ENCODE measurements around the gene COMMD6. TPM values are rescaled to one million over a fixed set of nuclear protein-coding genes. Genes with fewer than 3 reads are reported as not detected.
A peak's percentile ranks its signal among the peaks of the same experiment; 100 is the strongest.
"Not testable (repeated sequence)": the region's sequence is repeated elsewhere in the genome, so short reads cannot be mapped to it uniquely, and the experiment has no call there.

Gene COMMD6
- 40.3 and 81.5 TPM in 2 replicates for total RNA-seq

DNA sequence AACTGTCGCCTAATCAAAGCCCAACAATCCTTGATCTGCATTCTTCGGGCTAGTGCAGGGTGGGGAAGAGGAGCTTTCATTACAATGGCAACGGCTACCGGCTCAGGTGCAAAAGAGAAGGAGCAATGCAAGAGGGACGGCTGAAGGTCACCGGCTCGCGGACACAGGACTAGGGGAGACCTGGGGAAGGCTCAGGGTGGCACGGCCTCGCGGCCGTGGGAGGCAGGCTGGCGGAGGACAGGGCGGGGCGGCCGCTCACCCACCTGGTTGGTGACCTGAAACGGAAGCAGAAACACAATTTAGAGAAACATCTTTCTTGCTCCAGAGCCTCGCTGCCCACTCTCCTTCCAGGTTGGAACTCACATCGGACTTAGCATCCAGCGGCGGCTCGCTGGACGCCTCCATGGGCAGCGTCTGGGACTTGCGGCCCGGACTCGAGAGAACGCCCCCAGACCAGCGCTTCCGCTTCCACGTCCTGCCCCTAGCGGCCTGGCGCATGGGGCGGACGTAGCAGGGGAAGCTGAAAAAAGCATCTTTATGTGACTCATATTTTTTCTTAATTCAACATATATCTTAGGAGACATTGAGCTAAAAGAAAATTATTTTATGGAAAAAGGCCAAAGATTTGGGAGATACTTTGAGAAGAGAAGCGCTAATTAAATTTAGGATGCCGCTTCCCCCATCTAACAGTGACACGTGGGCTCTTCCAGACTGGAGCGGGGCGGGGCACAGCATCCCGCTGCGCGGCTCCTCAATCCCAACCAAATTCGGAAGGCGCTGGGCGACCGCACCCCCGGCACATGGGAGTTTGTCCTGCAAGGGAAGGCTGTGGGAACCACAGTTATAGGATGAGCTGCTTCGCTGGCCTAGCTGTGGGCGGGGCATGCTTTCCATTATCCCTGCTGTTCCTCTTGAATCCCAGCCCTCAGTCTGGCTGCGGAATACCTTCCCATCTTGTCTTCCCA, at the start of gene COMMD6:
Gene COMMD6, minus strand, starts transcription at position 441 of the 965 bp plus-strand sequence. Its CDS starts 36 bp downstream, at position 405.
- DNase-seq (ENCODE audit: low read depth in 2 of 2), result peak; percentile 81 to 84

DNA sequence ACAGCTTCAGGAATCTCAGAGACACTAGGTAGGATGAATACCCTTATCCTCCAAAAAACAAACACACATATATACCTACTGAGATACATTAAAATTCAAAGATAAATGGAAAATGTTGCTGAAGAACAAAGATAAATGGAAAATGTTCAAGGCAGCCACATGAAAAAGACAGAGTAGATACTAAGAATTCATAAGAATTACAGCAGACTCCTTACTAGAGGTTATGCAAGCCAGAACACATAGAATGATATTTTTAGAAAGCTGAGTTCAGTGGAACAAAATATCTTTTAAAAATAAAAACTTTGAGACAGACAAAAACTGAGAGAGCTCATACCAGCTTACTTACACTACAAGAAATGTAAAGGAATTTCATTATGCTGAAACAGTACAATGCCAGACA, 47.5 kb upstream of the COMMD6 start:
- DNase-seq (ENCODE audit: low read depth in 2 of 2), result no peak

DNA sequence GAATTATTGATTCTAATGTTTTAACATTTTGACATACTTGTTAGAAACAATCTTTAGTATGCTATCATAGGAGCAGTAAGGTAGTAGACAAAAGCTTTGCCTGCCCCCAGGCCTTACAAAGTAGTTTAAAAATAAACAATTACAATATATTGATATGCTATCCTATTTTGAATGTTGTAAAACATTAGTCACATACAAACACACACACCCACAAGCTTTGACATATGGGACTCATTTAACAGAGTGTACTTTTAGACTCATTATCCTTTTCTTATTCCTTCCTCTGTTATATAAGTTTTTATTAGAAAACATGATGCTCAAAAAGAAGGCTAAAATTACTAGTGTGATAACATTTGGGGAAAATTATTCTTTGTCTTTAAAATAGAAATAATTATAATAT, 45.5 kb upstream of the COMMD6 start:
- no peak for DNase-seq (ENCODE audit: low read depth in 2 of 2)

DNA sequence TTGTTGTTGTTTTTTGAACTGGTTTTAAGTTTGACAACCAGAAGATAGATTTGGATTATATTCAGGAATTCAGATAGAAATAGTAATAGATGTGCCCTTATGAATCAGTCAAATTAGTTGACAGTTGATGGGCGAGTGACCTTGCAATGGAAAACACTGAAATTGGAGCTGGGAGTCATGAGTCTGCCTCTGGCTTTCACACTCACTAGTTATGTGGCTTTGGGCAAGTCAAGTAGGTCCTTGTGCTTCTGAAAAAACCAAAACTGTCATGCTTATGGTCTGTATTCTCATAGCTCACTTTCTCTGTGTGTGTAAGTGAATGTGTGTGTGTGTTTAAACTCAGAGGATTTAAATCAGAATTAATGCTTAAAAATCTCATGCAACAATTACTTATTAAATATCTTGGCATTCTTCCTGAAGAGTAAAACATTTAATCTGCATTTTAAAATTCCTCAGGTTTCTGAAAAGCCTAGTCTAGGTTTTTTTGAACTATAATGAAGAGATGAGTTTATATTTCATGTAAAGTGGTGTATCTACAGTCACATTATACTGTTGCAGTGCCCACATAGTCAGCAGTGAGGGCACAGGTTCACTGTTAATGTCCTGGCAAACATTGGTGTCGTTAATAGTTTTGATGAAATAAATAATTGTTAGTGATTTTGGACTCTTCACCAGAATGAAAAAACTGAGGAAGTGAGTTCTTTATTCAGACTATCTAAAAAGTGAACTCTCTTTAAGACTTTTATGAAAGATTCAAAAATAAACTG, 44.4 kb upstream of the COMMD6 start:
- no peak for DNase-seq (ENCODE audit: low read depth in 2 of 2)

DNA sequence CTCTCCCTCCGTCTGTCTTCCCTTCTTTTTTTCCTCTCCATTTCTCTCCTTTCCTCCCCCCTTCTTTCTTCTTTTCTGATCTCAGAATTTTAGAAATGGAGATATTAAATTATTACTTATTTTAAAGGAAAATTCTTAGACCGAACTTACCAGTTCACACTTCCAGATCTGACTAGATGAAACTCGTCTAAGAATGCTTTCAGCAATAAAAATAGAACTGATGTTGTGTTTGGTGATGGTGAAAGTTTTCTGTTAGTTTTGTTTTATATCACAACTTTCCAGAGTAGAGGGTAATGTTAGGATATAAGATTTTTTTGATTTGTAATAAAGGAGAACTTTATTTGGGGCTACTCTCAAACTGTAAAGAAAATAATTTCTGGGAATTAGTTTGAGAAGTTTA, 41.9 kb upstream of the COMMD6 start:
- no peak for DNase-seq (ENCODE audit: low read depth in 2 of 2)

DNA sequence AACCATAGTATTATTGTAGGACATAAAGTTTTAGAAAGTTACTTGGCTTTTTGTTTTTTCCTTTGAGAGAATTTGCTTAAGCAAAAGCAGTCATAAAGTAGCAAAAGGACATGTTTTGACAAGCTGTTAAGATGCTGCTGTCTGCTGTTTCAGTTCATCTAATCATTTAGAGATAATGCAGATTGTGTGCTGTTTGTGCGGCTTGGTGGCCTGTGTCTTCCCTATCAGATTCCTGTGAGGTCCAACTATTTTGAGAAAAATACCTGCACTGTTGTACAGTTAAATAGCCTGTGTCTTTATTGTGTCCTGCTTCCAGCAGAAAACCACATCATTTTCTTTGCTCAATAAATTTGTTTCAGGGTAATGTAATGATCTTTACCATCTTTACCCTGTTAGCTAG, 31.9 kb upstream of the COMMD6 start:
- no peak for DNase-seq (ENCODE audit: low read depth in 2 of 2)

DNA sequence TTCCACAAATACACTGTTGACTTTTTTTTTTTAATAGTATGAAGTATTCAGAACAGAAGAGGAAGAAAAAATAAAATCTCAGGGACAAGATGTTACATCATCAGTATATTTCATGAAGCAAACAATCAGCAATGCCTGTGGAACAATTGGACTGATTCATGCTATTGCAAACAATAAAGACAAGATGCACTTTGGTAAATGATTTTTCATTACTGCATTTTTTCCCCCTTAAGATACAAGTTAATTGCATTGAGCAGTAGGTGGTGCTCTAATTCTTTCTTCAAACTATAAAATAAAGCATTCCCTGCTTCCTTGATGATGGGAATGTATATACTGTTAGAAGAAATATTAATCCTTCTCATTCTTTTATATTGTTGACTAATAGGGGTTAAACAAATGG, 29.0 kb upstream of the COMMD6 start:
- peak; percentile 38 to 42 for DNase-seq (ENCODE audit: low read depth in 2 of 2)

DNA sequence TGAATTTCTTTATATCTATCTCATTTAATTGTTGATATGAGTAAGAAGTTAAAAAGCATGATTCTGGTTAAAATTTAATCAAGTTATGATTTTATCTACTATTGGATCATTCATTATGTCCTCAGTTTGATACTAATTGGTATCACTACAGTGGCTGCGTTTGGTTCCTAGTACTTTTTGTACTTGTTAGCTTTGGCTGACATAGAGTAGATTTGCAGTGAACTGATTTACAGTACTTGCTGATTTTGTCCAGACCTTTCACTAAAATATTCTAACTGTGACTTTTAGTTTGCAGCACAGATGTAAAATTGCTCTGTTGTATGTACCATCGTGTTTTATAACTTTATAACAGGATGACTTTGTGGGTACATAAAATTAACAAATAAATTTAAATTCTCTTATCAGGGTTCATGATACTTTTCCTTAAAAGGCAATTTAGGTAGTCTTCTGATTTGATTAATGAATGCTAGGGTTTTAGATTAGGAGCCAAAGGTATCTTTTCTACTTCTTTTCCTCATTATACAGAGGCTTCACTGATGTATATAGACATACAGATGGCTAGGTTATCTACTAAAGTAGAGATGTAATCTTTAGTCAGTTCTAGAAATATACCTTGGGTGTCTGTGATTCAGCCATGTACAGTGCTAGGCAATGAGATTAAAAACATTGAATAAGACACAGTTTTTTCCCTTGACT, 20.7 kb upstream of the COMMD6 start:
- DNase-seq (ENCODE audit: low read depth in 2 of 2), result no peak

DNA sequence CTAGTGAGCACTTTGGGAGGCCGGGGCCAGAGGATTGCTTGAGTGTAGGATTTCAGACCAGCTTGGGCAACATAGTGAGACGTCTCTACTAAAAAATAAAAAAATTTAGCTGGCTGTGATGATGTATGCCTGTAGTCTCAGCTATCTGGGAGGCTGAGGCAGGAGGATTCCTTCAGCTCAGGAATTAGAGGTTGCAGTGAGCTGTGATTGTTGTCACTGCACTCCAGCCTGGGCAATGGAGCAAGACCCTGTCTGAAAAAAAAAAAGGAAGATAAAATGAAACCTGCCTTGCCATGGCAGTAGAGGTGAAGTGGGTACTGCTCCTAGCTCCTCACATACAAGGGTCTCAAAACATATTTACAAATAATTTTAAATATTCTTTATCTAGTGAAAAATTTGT, 19.3 kb upstream of the COMMD6 start:
- no peak for DNase-seq (ENCODE audit: low read depth in 2 of 2)

DNA sequence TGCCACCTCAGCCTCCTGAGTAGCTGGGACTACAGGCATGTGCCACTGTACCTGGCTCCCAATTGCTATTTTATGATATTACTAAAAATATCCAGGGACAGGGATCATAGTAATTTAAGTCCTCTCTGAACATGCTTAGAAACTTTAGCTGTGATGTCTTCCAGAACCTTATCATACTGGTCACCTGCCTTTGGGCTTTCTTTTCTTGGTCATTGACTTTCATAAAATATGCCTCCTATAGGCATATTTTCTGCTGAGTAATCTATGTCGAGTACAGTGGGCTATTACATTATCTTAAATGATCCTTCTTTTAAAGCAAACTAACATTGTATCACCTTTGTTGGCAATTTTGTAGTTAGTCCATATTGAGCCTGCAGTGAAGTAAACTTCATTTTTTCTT, 18.2 kb upstream of the COMMD6 start:
- no peak for DNase-seq (ENCODE audit: low read depth in 2 of 2)

DNA sequence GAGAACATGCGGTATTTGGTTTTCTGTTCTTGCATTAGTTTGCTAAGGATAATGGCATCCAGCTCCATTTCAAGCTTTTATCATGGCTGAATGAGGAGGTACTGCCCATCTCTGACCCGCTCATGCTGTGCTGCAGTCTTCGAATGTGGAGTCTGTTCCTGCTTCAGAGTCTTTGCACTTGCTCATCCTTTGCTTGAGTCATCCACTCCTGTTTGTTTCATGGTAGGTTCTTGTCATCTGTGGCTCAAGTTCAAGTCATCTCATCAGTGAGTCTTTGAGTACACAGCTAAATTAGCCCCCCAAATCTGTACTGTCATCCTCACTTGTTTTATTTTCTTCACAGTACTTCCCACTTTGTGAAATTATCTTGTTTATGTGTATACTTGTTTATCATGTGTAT, 17.3 kb upstream of the COMMD6 start:
- DNase-seq (ENCODE audit: low read depth in 2 of 2), result no peak

DNA sequence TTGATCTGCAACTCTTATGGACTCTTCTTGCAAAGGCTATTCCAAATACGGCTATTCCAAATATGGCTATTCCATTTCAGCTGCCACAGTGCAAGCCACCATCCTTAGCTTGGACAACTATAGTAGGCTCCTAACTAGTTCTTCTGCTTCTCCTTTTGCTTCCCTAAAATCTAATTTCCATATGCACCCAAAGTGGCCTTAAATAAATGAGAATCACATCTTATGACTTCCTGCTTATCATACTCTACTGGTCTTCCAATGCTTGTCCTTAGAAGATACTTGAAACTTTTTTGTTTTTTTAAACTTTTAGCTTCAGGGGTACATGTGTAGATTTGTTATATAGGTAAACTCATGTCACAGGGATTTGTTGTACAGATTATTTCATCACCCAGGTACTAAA, 16.8 kb upstream of the COMMD6 start:
- no peak for DNase-seq (ENCODE audit: low read depth in 2 of 2)

DNA sequence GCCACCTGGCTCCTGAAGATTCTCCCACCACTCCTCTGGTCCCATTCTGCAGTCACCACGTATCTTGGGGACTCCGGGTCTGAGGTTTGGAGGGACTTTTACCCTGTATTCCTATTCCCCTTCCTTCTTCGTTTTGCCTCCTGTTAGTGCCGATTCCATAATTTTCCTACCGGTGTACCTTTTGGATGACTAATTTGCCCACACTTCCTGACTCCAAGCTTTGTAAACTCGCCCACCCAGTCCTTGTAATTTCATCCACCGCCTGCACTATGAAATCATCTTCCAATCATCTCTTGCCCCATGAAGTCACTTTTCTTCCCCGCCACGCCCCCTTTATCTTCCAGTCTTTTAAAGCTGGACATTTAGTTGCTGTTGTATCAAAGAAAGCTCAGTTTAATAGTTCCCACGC, 12.5 kb upstream of the COMMD6 start:
- peak; percentile 48 to 74 for DNase-seq (ENCODE audit: low read depth in 2 of 2)

DNA sequence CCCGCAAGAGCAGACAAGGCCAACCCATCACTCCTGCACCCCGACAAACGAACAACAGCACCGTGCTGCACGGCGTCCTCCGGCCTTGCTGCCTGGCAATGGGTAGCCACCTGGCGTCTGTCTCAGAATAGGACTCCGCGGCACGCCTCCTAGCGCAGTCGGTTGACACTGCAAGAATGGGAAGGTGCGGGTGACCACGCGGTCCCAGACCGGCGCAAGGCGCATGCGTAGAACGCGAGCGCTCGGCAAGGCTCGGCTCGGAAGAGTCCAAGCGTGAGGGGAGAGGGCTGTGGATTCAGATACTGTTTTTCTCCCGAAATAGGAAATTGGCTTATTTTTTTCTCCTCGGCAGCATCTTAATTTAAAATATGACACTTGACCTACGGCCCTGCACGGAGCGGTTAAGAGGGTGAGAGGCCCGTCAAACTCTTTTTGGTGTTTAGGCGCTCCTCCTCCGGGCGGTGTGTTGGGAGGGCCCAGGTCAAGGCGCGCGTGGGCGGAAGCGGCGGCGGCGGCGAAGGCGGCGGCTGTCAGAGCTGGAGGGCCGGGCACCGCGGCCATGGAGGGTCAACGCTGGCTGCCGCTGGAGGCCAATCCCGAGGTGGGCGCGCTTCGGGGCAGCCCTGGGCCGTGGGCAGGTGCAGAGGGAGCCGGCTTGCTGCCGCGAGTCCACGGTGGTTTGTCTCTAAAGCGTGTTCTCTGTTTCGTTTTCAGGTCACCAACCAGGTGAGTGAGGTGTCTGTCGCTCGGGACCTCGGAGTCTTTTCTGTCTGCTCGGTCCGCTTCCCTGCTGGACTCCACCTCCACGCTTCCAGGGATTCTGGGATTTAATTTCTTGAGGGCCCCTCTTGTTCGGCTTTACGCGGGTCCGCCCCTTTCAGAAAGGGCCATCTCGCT, 11.9 kb upstream of the COMMD6 start, which contains the start of gene UCHL3:
Gene UCHL3, plus strand, starts transcription at position 530 of the 897 bp plus-strand sequence. Its CDS starts 30 bp downstream, at position 560.
- DNase-seq (ENCODE audit: low read depth in 2 of 2), result peak; percentile 96 to 97

DNA sequence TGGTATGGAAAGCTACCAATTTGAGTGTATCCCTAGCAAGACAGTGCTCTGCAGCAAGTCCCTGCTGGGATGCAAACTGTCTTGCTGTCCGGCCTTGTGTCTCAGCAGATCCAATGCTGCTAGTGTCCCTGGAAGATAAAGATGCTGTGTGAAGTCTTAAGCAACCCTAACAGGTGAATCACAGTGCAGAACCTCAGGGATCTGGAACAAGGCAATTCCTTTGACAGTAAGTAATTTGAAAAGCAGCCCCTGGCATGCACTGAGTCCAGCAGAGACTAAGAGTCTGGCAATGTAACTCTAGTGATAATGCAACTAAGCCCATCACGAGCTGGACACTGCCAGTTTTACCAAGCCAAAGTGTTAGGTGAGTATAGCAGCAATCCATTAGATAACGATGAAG, 10.3 kb upstream of the COMMD6 start:
- no peak for DNase-seq (ENCODE audit: low read depth in 2 of 2)

DNA sequence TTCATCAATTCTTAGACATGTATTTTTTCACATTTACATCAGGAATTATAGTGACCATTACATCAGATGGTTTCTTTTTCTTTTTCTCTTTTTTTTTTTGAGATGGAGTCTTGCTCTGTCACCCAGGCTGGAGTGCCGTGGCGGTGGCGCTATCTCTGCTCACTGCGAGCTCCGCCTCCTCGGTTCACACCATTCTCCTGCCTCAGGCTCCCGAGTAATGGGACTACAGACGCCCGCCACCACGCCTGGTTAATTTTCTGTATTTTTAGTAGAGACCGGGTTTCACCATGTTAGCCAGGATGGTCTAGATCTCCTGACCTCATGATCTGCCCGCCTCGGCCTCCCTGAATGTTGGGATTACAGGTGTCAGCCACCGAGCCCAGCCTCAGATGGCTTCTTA, 7.7 kb upstream of the COMMD6 start:
- DNase-seq (ENCODE audit: low read depth in 2 of 2), result not testable (repeated sequence)

DNA sequence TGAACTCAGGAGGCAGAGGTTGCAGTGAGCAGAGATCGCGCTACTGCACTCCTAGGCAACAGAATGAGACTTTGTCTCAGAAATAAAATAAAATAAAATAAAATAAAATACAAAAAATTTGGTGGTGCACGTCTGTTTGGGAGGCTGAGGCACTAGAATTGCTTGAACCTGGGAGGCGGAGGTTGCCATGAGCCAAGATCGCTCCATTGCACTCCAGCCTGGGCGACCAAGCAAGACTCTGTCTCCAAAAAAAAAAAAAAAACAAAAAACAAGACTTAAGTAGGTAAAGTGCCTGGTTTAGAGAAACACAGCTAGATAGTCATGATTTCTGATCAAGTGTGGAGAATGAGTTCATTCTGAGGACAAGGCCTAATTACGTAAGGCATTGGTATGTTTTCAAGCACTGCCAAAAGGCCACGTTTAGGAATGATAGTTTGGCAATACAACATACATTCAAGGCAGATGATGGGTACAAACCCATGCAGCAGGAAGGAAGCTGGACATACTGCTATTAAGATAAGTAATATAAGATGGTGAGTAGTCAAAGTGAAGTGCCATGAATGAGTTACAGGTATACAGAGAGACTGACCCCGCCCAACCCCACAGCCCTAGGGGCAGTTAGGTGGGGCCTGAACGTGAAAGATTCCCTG, 7.2 kb upstream of the COMMD6 start:
- no peak for DNase-seq (ENCODE audit: low read depth in 2 of 2)

DNA sequence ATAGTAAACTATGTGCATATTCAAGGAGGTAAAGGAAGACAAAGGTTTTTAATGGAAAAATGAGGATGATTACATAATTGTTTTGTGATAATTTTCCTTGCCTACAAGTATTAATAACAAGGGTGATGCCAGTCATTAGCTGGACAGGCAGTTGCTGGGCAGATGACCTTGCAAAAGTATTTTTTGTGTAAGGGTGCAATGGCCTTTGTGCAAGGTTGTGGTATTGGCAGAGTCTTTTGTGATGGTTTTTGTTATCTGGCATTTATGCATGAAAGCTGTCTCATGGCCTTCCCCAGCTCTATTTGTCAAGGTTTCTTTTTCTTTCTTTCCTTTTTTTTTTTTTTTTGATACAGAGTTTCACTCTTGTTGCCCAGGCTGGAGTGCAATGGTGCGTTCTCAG, 4.3 kb upstream of the COMMD6 start:
- DNase-seq (ENCODE audit: low read depth in 2 of 2), result no peak

DNA sequence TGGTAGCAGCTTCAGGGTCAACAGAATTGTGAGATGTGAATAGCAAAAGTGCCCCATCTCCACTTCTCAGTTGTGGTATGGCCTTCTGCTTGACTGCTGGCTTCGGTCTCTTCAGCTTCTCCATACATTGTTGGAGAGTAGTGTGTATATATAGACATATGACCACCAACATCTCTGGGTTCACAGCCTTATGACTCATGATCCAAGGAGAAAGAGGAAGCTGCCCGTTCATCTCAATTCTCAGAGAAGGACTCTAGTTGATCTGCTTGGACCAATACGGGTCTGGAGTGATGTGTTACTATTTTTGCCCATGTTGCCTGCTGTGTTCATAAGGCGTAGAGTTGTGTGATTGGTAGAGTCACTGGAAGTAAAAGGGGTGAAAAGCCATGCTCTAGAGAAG, 3.6 kb upstream of the COMMD6 start:
- DNase-seq (ENCODE audit: low read depth in 2 of 2), result peak in 1 of 2 donors; percentile 10

DNA sequence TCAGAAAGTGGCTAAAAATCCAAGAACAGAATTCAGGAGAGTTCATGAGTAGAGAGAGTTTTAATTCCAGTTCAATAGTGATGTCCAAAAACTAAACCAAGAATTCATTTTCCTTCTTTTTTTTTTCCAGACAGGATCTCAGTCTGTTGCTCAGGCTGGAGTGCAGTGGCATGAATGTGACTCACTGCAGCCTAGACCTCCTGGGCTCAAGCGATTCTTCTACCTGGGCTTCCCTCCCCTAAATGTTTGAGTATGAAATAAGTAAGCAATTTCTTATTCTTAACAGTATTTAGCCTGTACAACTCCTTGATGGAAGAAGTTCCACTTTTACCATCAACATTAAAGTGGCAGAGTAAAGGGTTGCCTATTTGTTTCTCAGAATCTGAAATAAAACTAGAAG, 3.8 kb downstream of the COMMD6 start:
- DNase-seq (ENCODE audit: low read depth in 2 of 2), result no peak
